B cell (primary cell): ENCODE measurements around the gene ACSBG1. TPM values are rescaled to one million over a fixed set of nuclear protein-coding genes. Genes with fewer than 3 reads are reported as not detected.

Experiments used
- ATAC-seq: fragments of 200-7000 bp; cut with Tn5 transposase; one replicate; pipeline ENCODE4 v1.10.0; 2021; ENCODE audit warnings: low read depth, mild to moderate bottlenecking, moderate number of reproducible peaks, moderate library complexity
- CTCF ChIA-PET: fragments of 350-600 bp; sonication (Branson Sonifier 250); formaldehyde crosslinking; loops from one replicate; lab custom pipeline; 2021; ENCODE audit warnings: antibody characterized with exemption, inconsistent platforms; lab: Charles Lee
- POLR2A ChIA-PET: fragments of 350-600 bp; sonication (Branson Sonifier 250); formaldehyde crosslinking; loops from one replicate; lab custom pipeline; 2021; ENCODE audit warnings: antibody characterized with exemption; lab: Charles Lee
- DNase-seq: peaks from one replicate; pipeline ENCODE4 v3.0.0; 2013
- H2AFZ ChIP-seq: 2 replicates; pipeline ENCODE4 v1.6.1; 2012; ENCODE audit warnings: mild to moderate bottlenecking, low read depth, low read length; ENCODE audit not compliant: insufficient read depth, poor library complexity, severe bottlenecking
- H3K27ac ChIP-seq, 2 donors: 1 replicate in 1 of 2; 2 replicates in 1 of 2; pipeline ENCODE4 v1.5.1; 2012 to 2013; ENCODE audit warnings: low read length in 2 of 2, mild to moderate bottlenecking in 2 of 2, moderate library complexity in 1 of 2
- H3K27me3 ChIP-seq, 4 experiments: fragments of 200-600 bp in 1 of 4; sonication (generic) in 1 of 4; replicated peaks in 1 of 4; 1 replicate in 2 of 4; 2 replicates in 2 of 4; pipeline versions ENCODE4 v1.6.1 to v1.7.0; 2013 to 2016; ENCODE audit warnings: low read length in 3 of 4, mild to moderate bottlenecking in 2 of 4, mixed read lengths in 1 of 4, moderate library complexity in 1 of 4; ENCODE audit not compliant: insufficient read depth in 4 of 4, control insufficient read depth in 3 of 4; ENCODE audit errors: control extremely low read depth in 1 of 4
- H3K36me3 ChIP-seq, 2 experiments: replicated peaks in 1 of 2; 1 replicate in 1 of 2; 2 replicates in 1 of 2; pipeline versions ENCODE4 v1.6.1 to v1.7.1; 2013; ENCODE audit warnings: low read length in 1 of 2; ENCODE audit not compliant: insufficient read depth in 2 of 2, control insufficient read depth in 1 of 2; ENCODE audit errors: control extremely low read depth in 1 of 2, extremely low read depth in 1 of 2
- H3K4me1 ChIP-seq, 2 donors: fragments of 200-600 bp in 1 of 2; sonication (generic) in 1 of 2; 1 replicate in 1 of 2; 2 replicates in 1 of 2; pipeline versions ENCODE4 v1.5.1 to v1.6.1; 2013 to 2017; ENCODE audit warnings: low read length in 2 of 2; ENCODE audit not compliant: control insufficient read depth in 2 of 2, insufficient read depth in 2 of 2
- H3K4me2 ChIP-seq: replicated peaks from 2 replicates; pipeline ENCODE3; 2012; ENCODE audit warnings: mild to moderate bottlenecking, low read depth, low read length; ENCODE audit not compliant: poor library complexity, severe bottlenecking
- H3K4me3 ChIP-seq, 5 experiments: fragments of 200-600 bp in 1 of 5; sonication (generic) in 1 of 5; 1 replicate in 3 of 5; 2 replicates in 2 of 5; pipeline versions ENCODE4 v1.5.1 to v1.7.0; 2011 to 2016; ENCODE audit warnings: low read length in 4 of 5, mild to moderate bottlenecking in 4 of 5, low read depth in 2 of 5, control low read depth in 1 of 5, moderate library complexity in 1 of 5; ENCODE audit not compliant: insufficient read depth in 1 of 5; ENCODE audit errors: control extremely low read depth in 1 of 5, extremely low read depth in 1 of 5
- H3K79me2 ChIP-seq: fragments of 200-600 bp; sonication (generic); one replicate; pipeline ENCODE4 v1.6.0; 2016; ENCODE audit warnings: low read length; ENCODE audit not compliant: control insufficient read depth, insufficient read depth
- H3K9ac ChIP-seq: fragments of 200-600 bp; sonication (generic); 2 replicates; pipeline ENCODE4 v1.6.1; 2017; ENCODE audit warnings: mild to moderate bottlenecking, low read length, moderate library complexity
- H3K9me3 ChIP-seq, 3 donors: one replicate each; pipeline versions ENCODE4 v1.6.1 to v1.7.1; 2013; ENCODE audit warnings: low read length in 2 of 3; ENCODE audit not compliant: control insufficient read depth in 2 of 3, insufficient read depth in 1 of 3; ENCODE audit errors: control extremely low read depth in 1 of 3
- H4K20me1 ChIP-seq: 2 replicates; pipeline ENCODE4 v1.6.0; 2012; ENCODE audit warnings: mild to moderate bottlenecking, low read length; ENCODE audit not compliant: insufficient read depth, control insufficient read depth, poor library complexity, severe bottlenecking
- H3K27ac Mint-ChIP-seq: one replicate; pipeline ENCODE4 v1.8.0; 2021; ENCODE audit warnings: mixed read lengths
- H3K27me3 Mint-ChIP-seq: one replicate; pipeline ENCODE4 v1.8.0; 2021; ENCODE audit warnings: mixed read lengths
- H3K4me1 Mint-ChIP-seq: one replicate; pipeline ENCODE4 v1.8.0; 2021; ENCODE audit warnings: mixed read lengths
- H3K4me3 Mint-ChIP-seq: one replicate; pipeline ENCODE4 v1.8.0; 2021; ENCODE audit warnings: mixed read lengths
- H3K9me3 Mint-ChIP-seq: one replicate; pipeline ENCODE4 v1.8.0; 2022; ENCODE audit warnings: mixed read lengths; ENCODE audit not compliant: insufficient read depth
- EZH2 ChIP-seq: IDR thresholded peaks from 2 replicates; pipeline ENCODE4 v1.6.1; 2012; ENCODE audit warnings: borderline replicate concordance, low read depth, mild to moderate bottlenecking, moderate library complexity, low read length; ENCODE audit not compliant: insufficient read depth, poor library complexity, severe bottlenecking
- WGBS: methylation state at CpG from one replicate; pipeline ENCODE4 v1.1.5; 2013; ENCODE audit warnings: missing lambda C conversion rate; ENCODE audit not compliant: insufficient coverage; 5-methylcytosine and 5-hydroxymethylcytosine counted together
- intact Hi-C: fragments of 100-400 bp; cut with micrococcal nuclease; formaldehyde crosslinking; loops from one replicate; pipeline ENCODE4 v1.10.0; 2022
- polyA plus RNA-seq: library from polyadenylated mRNA; depleted of rRNA; stranded (reverse); fragments of >200 nt; gene quantifications from 2 replicates; pipeline ENCODE4 v1.2.3, GENCODE V29; 2012
- total RNA-seq, 2 donors: library from RNA; stranded (reverse); fragments of 120-200 nt in 1 of 2; gene quantifications; 1 replicate in 1 of 2; 2 replicates in 1 of 2; pipeline versions ENCODE4 v1.2.3 to v1.2.4, GENCODE V29; 2013 to 2022
- TF ChIP-seq, protein P1 (sequence below): fragments of 200-600 bp; IDR thresholded peaks from one replicate; pipeline ENCODE4 v1.8.0; 2022; ENCODE audit warnings: antibody characterized with exemption, mild to moderate bottlenecking

The ACSBG1 gene
- total and polyA plus RNA-seq, 2 donors (not counting 1 experiment from before 2014, with no cell fraction given), result 0.03 to 0.07 TPM

DNA sequence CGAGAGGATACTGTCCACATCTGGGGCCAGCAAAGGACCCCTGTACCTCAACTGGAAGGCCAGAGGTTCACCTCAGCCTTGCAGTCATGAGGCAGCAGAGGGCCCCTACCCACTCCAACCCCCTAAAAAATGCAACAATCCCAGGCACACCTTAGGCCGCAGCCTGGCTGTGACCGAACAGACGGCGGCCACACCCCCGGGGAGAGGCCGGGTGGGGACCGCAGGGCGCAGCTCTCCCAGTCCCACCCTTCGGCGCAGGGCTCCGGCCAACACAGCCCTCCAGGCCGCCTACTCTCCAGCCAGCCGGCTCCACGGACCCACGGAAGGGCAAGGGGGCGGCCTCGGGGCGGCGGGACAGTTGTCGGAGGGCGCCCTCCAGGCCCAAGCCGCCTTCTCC lies 29.5 kb upstream of the ACSBG1 start:
- Histone ChIP-seq H3K27me3 (peaks cover 0 to 3% (median 0%) of the 10 kb centered on the region in 4 experiments), H3K9ac (peak overlapping the region; percentile 78), H3K4me2 (peak overlapping the region; percentile 82), H3K4me3 (peak overlapping the region in 4 of 5 experiments; percentile 55 to 80 (median 68)), H3K4me1 (peaks cover 10% of the 10 kb centered on the region in 2 donors), H3K9me3 (no peaks in the 10 kb centered on the region), H3K36me3 (no peaks in the 10 kb centered on the region), H3K79me2 (no peaks in the 10 kb centered on the region), H4K20me1 (no peaks in the 10 kb centered on the region), H3K27ac (peak overlapping the region in 1 of 2 donors; percentile 73), H2AFZ (peak overlapping the region; percentile 80)
- Mint-ChIP-seq H3K9me3 (no peaks in the 10 kb centered on the region), H3K27me3 (no peaks in the 10 kb centered on the region), H3K4me1 (peaks cover 13% of the 10 kb centered on the region), H3K27ac (peak overlapping the region; percentile 41), H3K4me3 (peak overlapping the region; percentile 78)
- 94% methylated on average over 23 of the region's 23 CpGs for WGBS
- intact Hi-C loops, result loop anchor here (1.0 kb wide), 1 partner anchor 35 kb away; the partner anchor contains the start of gene SKIC8
- DNase-seq, result no peak
- ChIA-PET POLR2A (no interaction called here), CTCF (interaction anchor here (1.4 kb wide), 1 partner anchor 68 kb away, joined by 5 read pairs; no protein-coding TSS in a partner anchor)
- no peak for ATAC-seq
- TF ChIP-seq, protein P1, sequence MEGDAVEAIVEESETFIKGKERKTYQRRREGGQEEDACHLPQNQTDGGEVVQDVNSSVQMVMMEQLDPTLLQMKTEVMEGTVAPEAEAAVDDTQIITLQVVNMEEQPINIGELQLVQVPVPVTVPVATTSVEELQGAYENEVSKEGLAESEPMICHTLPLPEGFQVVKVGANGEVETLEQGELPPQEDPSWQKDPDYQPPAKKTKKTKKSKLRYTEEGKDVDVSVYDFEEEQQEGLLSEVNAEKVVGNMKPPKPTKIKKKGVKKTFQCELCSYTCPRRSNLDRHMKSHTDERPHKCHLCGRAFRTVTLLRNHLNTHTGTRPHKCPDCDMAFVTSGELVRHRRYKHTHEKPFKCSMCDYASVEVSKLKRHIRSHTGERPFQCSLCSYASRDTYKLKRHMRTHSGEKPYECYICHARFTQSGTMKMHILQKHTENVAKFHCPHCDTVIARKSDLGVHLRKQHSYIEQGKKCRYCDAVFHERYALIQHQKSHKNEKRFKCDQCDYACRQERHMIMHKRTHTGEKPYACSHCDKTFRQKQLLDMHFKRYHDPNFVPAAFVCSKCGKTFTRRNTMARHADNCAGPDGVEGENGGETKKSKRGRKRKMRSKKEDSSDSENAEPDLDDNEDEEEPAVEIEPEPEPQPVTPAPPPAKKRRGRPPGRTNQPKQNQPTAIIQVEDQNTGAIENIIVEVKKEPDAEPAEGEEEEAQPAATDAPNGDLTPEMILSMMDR, result no peak
- no peak for TF ChIP-seq EZH2

DNA sequence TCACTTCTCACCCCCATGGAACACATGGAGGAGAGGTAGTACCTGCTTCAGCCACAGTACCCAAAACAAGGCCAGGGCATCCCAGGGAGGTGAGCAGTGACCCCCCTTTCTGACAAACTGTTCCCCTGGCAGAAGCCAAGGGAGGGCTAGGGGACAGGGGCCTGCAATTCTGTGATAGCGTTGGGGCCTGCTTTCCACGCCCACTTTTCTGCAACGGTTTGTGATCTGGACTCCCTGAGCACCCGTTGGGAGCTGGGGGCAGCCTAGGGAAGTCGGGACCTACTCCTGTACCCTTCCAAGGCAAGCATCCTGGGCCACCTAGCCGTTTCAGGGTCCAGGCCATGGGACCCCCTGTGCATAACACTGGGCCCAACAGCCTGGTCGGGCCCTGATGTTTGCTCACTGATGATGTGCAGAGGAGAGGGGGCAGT lies 29.0 kb upstream of the ACSBG1 start:
- H3K9me3 Mint-ChIP-seq, result no peaks in the 10 kb centered on the region
- POLR2A ChIA-PET, result no interaction called here

More for the DNA sequence above, 29.0 kb upstream of the ACSBG1 start:
- intact Hi-C loops, result no loop called here
- Mint-ChIP-seq H3K4me1 (peaks cover 13% of the 10 kb centered on the region), H3K27me3 (no peaks in the 10 kb centered on the region), H3K4me3 (peak overlapping the region; percentile 78), H3K27ac (peak overlapping the region; percentile 41)
- peaks cover 10% of the 10 kb centered on the region in 2 donors for H3K4me1 ChIP-seq
- H3K27me3 ChIP-seq, result peaks cover 0 to 3% (median 0%) of the 10 kb centered on the region in 4 experiments
- H3K36me3 ChIP-seq, result no peaks in the 10 kb centered on the region
- TF ChIP-seq, protein P1, result no peak
- TF ChIP-seq EZH2, result no peak
- H4K20me1 ChIP-seq, result no peaks in the 10 kb centered on the region
- no peaks in the 10 kb centered on the region for H3K79me2 ChIP-seq
- H2AFZ ChIP-seq, result no peak overlapping the region
- H3K4me2 ChIP-seq, result no peak overlapping the region
- 93% methylated on average over 6 of the region's 7 CpGs for WGBS
- H3K4me3 ChIP-seq, result no peak overlapping the region
- CTCF ChIA-PET, result interaction anchor here (1.1 to 1.2 kb wide), 2 partner anchors 155 to 304 kb away, joined by 3 to 4 read pairs; no protein-coding TSS in a partner anchor
- no peak overlapping the region for H3K9ac ChIP-seq
- no peaks in the 10 kb centered on the region for H3K9me3 ChIP-seq
- no peak overlapping the region for H3K27ac ChIP-seq
- DNase-seq, result peak; percentile 12
- no peak for ATAC-seq
